H1 (cell line): Measurements from ENCODE around the gene GPC6. TPM values are rescaled to one million over a fixed set of nuclear protein-coding genes. Genes with fewer than 3 reads are reported as not detected.

ENCODE experiments used
- NANOG ChIP-seq: IDR thresholded peaks from 2 replicates; pipeline ENCODE4 v1.6.1; 2011; ENCODE audit warnings: low read length, low read depth, mild to moderate bottlenecking, inconsistent platforms; ENCODE audit not compliant: insufficient read depth, poor library complexity, severe bottlenecking
- polyA plus RNA-seq, 7 experiments: library from polyadenylated mRNA; depleted of rRNA in 3 of 7; stranded (reverse) in 5 of 7; unstranded in 2 of 7; fragments of >200 nt in 5 of 7; fragments of 200-250 nt in 2 of 7; gene quantifications; 1 replicate in 5 of 7; 2 replicates in 1 of 7; 4 replicates in 1 of 7; pipeline versions ENCODE4 v1.2.1 to v1.2.3, GENCODE V29; 2011 to 2013; ENCODE audit warnings: missing spikeins in 2 of 7, mixed read lengths in 2 of 7
- total RNA-seq: library from RNA; stranded (reverse); fragmentation: NEBNext Ultra II Directional; extraction: Animal tissue kit (Norgen Biotek cat#: 25700); gene quantifications from 2 replicates; pipeline ENCODE4 v1.2.1, GENCODE V29; 2021
- TF ChIP-seq, protein P1 (sequence below): IDR thresholded peaks from 2 replicates; pipeline ENCODE4 v1.6.1; 2012; ENCODE audit warnings: inconsistent platforms

The GPC6 gene
- total and polyA plus RNA-seq, 2 of the 8 experiments (the other 6 are each of a cell fraction or from before 2014, with no cell fraction given), result 5.4 to 12.0 TPM

DNA sequence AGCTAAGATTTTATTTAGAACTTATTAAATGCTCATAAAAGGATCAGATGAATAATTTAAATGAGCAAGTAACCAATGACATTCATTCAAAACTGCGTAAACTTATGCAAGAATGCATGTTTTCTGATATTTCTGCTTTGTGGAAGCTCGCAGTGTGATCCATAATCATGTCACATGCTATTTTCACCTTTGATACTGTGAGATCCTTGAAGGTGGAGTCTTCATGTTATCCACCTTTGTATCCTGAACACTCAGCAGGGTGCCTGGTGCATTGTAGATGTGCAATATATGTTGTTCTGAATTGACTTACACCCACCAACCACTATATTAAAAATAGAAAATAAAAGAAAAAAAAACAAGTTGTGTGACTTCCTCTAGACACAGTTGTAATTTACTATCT is 919.4 kb downstream of the GPC6 start (continued):
- TF ChIP-seq NANOG, result no peak
- TF ChIP-seq, protein P1, sequence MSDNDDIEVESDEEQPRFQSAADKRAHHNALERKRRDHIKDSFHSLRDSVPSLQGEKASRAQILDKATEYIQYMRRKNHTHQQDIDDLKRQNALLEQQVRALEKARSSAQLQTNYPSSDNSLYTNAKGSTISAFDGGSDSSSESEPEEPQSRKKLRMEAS, result no peak
